Measurements from ENCODE around the gene TSPAN32.

DNA sequence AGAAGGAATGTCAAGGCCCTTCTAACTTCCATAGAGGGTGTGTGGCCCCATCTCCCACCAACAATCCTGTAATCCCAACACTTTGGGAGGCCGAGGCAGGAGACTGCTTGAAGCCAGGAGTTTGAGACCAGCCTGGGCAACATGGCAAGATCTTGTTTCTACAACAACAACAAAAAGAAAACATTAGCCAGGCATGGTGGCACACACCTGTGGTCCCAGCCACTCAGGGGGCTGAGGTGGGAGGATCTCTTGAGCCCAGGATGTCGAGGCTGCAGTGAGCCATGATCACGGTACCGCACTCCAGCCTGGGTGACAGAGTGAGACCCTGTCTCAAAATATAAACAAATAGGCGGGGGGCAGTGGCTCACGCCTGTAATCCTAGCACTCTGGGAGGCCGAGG is 16.9 kb downstream of the TSPAN32 start:
- TF ChIP-seq TEAD4 (IDR thresholded peaks at IDR 0.05), result no peak
- TF ChIP-seq RAD21 (IDR thresholded peaks at IDR 0.05; ENCODE audit: low read depth), result no peak
- TF ChIP-seq, protein P1, sequence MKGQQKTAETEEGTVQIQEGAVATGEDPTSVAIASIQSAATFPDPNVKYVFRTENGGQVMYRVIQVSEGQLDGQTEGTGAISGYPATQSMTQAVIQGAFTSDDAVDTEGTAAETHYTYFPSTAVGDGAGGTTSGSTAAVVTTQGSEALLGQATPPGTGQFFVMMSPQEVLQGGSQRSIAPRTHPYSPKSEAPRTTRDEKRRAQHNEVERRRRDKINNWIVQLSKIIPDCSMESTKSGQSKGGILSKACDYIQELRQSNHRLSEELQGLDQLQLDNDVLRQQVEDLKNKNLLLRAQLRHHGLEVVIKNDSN (IDR thresholded peaks at IDR 0.05), result no peak
- no peak for TF ChIP-seq CEBPB (IDR thresholded peaks at IDR 0.05)
- TF ChIP-seq NFIC (IDR thresholded peaks at IDR 0.05), result no peak
- TF ChIP-seq TAF1 (IDR thresholded peaks at IDR 0.05; ENCODE audit: low read depth), result no peak
- TF ChIP-seq EP300 (IDR thresholded peaks at IDR 0.05; ENCODE audit: borderline replicate concordance), result no peak
- TF ChIP-seq CREB1 (IDR thresholded peaks at IDR 0.05; ENCODE audit: low read depth), result no peak
- TF ChIP-seq, protein P2, sequence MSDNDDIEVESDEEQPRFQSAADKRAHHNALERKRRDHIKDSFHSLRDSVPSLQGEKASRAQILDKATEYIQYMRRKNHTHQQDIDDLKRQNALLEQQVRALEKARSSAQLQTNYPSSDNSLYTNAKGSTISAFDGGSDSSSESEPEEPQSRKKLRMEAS (IDR thresholded peaks at IDR 0.05), result no peak
- TF ChIP-seq YY1 (IDR thresholded peaks at IDR 0.05; ENCODE audit: low read depth), result no peak

Measured in Ishikawa (cell line).